ENCODE measurements around the gene KLHL9. TPM values are rescaled to one million over a fixed set of nuclear protein-coding genes. Genes with fewer than 3 reads are reported as not detected.

KLHL9 gene
- total RNA-seq, 2 donors from 2014 or later, result 10.2 to 15.3 TPM

GRCh38 chr9:21281275-21281674 is 53.9 kb downstream of the KLHL9 start:
- TF ChIP-seq POLR2A (IDR thresholded peaks at IDR 0.05) (no peak), CTCF (IDR thresholded peaks at IDR 0.05) (no peak)
- intact Hi-C loops (cut with DNase I), result no loop called here
- WGBS, 2 donors, result 33 to 64% methylated on average over 2 of the region's 2 CpGs
- H3K4me1 ChIP-seq, result no peaks in the 10 kb centered on the region
- DNase-seq (no peak), ATAC-seq (no peak)
- no peak overlapping the region for H3K4me3 ChIP-seq
- H3K27ac ChIP-seq, result no peak overlapping the region
- no peaks in the 10 kb centered on the region for H3K36me3 ChIP-seq (replicated peaks in 1 of 2; ENCODE audit: insufficient read depth in 1 of 2, low read depth in 2 of 2)
- H3K27me3 ChIP-seq, result no peaks in the 10 kb centered on the region
- no peaks in the 10 kb centered on the region for H3K9me3 ChIP-seq

Other genes with a start within 250 kb of the KLHL9 start
- gene IFNW1, start 193.6 kb downstream of the KLHL9 start, total RNA-seq, result not detected
- gene IFNA21, start 168.7 kb downstream of the KLHL9 start, total RNA-seq, result not detected
- gene IFNA4, start 147.8 kb downstream of the KLHL9 start, total RNA-seq, result not detected
- not detected for gene IFNA7, start 133.2 kb downstream of the KLHL9 start, total RNA-seq
- gene IFNA10, start 128.3 kb downstream of the KLHL9 start, total RNA-seq, result not detected
- gene IFNA16, start 118.1 kb downstream of the KLHL9 start, total RNA-seq, result not detected
- not detected for gene IFNA17, start 107.2 kb downstream of the KLHL9 start, total RNA-seq
- not detected for gene IFNA14, start 95.4 kb downstream of the KLHL9 start, total RNA-seq
- not detected for gene IFNA5, start 30.1 kb downstream of the KLHL9 start, total RNA-seq
- gene IFNA6, start 15.5 kb upstream of the KLHL9 start, total RNA-seq, result not detected
- gene IFNA13, start 32.7 kb upstream of the KLHL9 start, total RNA-seq, result not detected
- not detected for gene IFNA2, start 50.0 kb upstream of the KLHL9 start, total RNA-seq
- not detected for gene IFNA8, start 73.7 kb upstream of the KLHL9 start, total RNA-seq
- not detected for gene IFNA1, start 105.0 kb upstream of the KLHL9 start, total RNA-seq
- gene IFNE, start 146.9 kb upstream of the KLHL9 start, total RNA-seq, result under 1 TPM in 1 of 2 donors, not detected in 1; 0.26 TPM